ENCODE data around the gene EPN1. TPM values are rescaled to one million over a fixed set of nuclear protein-coding genes. Genes with fewer than 3 reads are reported as not detected.
"Not testable (repeated sequence)": the region's sequence is repeated elsewhere in the genome, so short reads cannot be mapped to it uniquely, and the experiment has no call there.

The EPN1 gene
- total RNA-seq, 1 donor from 2014 or later = 65.2 TPM

GRCh38 chr19:55753401-55753800, 78.4 kb downstream of the EPN1 start:
- H3K36me3 Mint-ChIP-seq (ENCODE audit: low read depth) = no peaks in the 10 kb centered on the region
- peaks cover 10% of the 10 kb centered on the region for H3K27me3 Mint-ChIP-seq
- H3K27ac Mint-ChIP-seq = no peak overlapping the region
- ChIA-PET POLR2A (no interaction called here), CTCF (no interaction called here)
- DNase-seq (no peak), ATAC-seq (ENCODE audit: low read depth) (no peak)
- no peaks in the 10 kb centered on the region for H3K4me1 Mint-ChIP-seq
- TF ChIP-seq CTCF (IDR thresholded peaks at IDR 0.05) = no peak
- H3K9me3 Mint-ChIP-seq = peaks cover 2% of the 10 kb centered on the region
- intact Hi-C loops (cut with micrococcal nuclease) = no loop called here
- H3K4me3 Mint-ChIP-seq = no peak overlapping the region

GRCh38 chr19:55756808-55757207, 81.8 kb downstream of the EPN1 start:
- DNase-seq; POLR2A ChIA-PET; H3K27ac Mint-ChIP-seq; H3K36me3 Mint-ChIP-seq (ENCODE audit: low read depth); intact Hi-C loops (cut with micrococcal nuclease); CTCF ChIA-PET; H3K9me3 Mint-ChIP-seq; H3K4me3 Mint-ChIP-seq; H3K4me1 Mint-ChIP-seq; ATAC-seq (ENCODE audit: low read depth): not testable (repeated sequence)
- H3K27me3 Mint-ChIP-seq = peaks cover 13% of the 10 kb centered on the region

GRCh38 chr19:55758797-55759196, 83.8 kb downstream of the EPN1 start, which contains the start of gene RFPL4A:
Gene RFPL4A, plus strand, starts transcription at chr19:55759097. Its CDS starts 2,704 bp downstream, at chr19:55761801.
- not testable (repeated sequence) for H3K36me3 Mint-ChIP-seq (ENCODE audit: low read depth)

More at GRCh38 chr19:55758797-55759196, 83.8 kb downstream of the EPN1 start, which contains the start of gene RFPL4A:
- CTCF ChIA-PET; ATAC-seq (ENCODE audit: low read depth); POLR2A ChIA-PET; H3K9me3 Mint-ChIP-seq; H3K4me1 Mint-ChIP-seq; DNase-seq; H3K27ac Mint-ChIP-seq; H3K4me3 Mint-ChIP-seq; intact Hi-C loops (cut with micrococcal nuclease): not testable (repeated sequence)
- peaks cover 13% of the 10 kb centered on the region for H3K27me3 Mint-ChIP-seq

Other genes with a start within 250 kb of the EPN1 start
- not detected in 2 replicates for gene SHISA7, start 231.9 kb upstream of the EPN1 start, total RNA-seq
- gene ISOC2, start 213.6 kb upstream of the EPN1 start, total RNA-seq = 28.7 and 29.0 TPM in 2 replicates
- gene C19orf85, start 210.5 kb upstream of the EPN1 start, total RNA-seq = not detected in 2 replicates
- gene ZNF628, start 198.6 kb upstream of the EPN1 start, total RNA-seq = 10.4 and 12.7 TPM in 2 replicates
- gene NAT14, start 190.0 kb upstream of the EPN1 start, total RNA-seq = 10.9 and 13.8 TPM in 2 replicates
- 0.17 and 0.20 TPM in 2 replicates for gene SSC5D, start 186.8 kb upstream of the EPN1 start, total RNA-seq
- gene SBK2, start 138.1 kb upstream of the EPN1 start, total RNA-seq = not detected in 2 replicates
- not detected in 2 replicates for gene SBK3, start 129.7 kb upstream of the EPN1 start, total RNA-seq
- 10.3 and 10.9 TPM in 2 replicates for gene ZNF579, start 94.4 kb upstream of the EPN1 start, total RNA-seq
- 17.5 and 21.2 TPM in 2 replicates for gene FIZ1, start 75.7 kb upstream of the EPN1 start, total RNA-seq
- gene ZNF524, start 74.9 kb upstream of the EPN1 start, total RNA-seq = 12.6 and 16.1 TPM in 2 replicates
- gene ZNF865, start 69.6 kb upstream of the EPN1 start, total RNA-seq = 17.2 and 18.9 TPM in 2 replicates
- 8.7 and 8.9 TPM in 2 replicates for gene ZNF784, start 50.7 kb upstream of the EPN1 start, total RNA-seq
- gene ZNF580, start 34.2 kb upstream of the EPN1 start, total RNA-seq = 55.0 and 81.2 TPM in 2 replicates
- gene ZNF581, start 31.6 kb upstream of the EPN1 start, total RNA-seq = 42.7 and 46.5 TPM in 2 replicates
- gene CCDC106, start 27.0 kb upstream of the EPN1 start, total RNA-seq = 14.0 and 14.4 TPM in 2 replicates
- 256 and 273 TPM in 2 replicates for gene U2AF2, start 20.2 kb upstream of the EPN1 start, total RNA-seq
- not detected in 2 replicates for gene NLRP9, start 63.2 kb downstream of the EPN1 start, total RNA-seq
- gene RFPL4A, start 83.9 kb downstream of the EPN1 start, total RNA-seq = not detected in 2 replicates
- gene RFPL4AL1, start 93.9 kb downstream of the EPN1 start, total RNA-seq = not detected in 2 replicates
- 0.16 and 0.17 TPM in 2 replicates for gene NLRP11, start 156.8 kb downstream of the EPN1 start, total RNA-seq
- gene NLRP4, start 161.3 kb downstream of the EPN1 start, total RNA-seq = 0.31 and 0.34 TPM in 2 replicates

All from activated B cell treated with CpG ODN at 0.5 μM for 24 hours (primary cell).